Breast epithelium (tissue), 3 donors: Measurements from ENCODE around the gene GPATCH2.

Experiments
- CTCF ChIP-seq, 3 donors: fragments of 450-650 bp; IDR thresholded peaks; one replicate each; pipeline ENCODE4 v1.5.1; 2016 to 2017; ENCODE audit warnings: antibody characterized with exemption in 3 of 3, mild to moderate bottlenecking in 3 of 3, moderate library complexity in 3 of 3
- POLR2A ChIP-seq: fragments of 450-650 bp; IDR thresholded peaks from one replicate; pipeline ENCODE4 v1.6.1; 2016; ENCODE audit warnings: antibody characterized with exemption, mild to moderate bottlenecking, moderate library complexity

GRCh38 chr1:217642455-217642854, 11.6 kb upstream of the GPATCH2 start:
- TF ChIP-seq CTCF (IDR thresholded peaks at IDR 0.05) (no peak), POLR2A (no peak)
